ENCODE data around the gene RNF212B.

DNA sequence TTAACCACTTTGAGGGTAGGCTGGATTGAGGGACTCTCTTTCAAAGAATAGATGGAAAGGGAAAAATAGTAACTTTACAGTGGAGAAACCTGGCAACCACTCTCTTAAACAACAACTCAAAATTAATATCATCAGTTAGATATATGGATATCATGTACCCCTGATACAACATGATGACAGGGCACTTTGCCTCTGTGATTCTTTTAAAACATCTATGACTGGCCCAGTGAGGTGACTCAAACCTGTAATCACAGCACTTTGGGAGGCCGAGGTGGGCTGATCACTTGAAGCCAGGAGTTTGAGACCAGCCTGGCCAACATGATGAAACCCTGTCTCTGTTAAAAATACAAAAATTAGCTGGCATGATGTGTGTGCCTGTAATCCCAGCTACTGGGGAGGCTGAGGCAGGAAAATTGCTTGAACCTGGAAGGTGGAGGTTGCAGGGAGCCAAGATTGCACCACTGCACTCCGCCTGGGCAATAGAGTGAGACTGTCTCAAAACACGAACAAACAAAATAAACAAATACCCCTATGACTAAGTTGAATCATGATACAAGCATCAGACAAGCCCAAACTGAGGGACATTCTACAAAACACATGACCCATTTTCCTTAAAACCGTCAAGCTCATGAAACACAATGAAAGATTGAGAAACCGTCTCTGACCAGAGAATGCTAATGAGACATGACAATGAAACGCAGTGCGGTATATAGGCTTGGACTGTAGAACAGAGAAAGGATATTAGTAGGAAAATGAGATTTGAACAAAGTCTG is 27.9 kb upstream of the RNF212B start:
- no peak for TF ChIP-seq POLR2A (IDR thresholded peaks at IDR 0.05)
- TF ChIP-seq, protein P1, sequence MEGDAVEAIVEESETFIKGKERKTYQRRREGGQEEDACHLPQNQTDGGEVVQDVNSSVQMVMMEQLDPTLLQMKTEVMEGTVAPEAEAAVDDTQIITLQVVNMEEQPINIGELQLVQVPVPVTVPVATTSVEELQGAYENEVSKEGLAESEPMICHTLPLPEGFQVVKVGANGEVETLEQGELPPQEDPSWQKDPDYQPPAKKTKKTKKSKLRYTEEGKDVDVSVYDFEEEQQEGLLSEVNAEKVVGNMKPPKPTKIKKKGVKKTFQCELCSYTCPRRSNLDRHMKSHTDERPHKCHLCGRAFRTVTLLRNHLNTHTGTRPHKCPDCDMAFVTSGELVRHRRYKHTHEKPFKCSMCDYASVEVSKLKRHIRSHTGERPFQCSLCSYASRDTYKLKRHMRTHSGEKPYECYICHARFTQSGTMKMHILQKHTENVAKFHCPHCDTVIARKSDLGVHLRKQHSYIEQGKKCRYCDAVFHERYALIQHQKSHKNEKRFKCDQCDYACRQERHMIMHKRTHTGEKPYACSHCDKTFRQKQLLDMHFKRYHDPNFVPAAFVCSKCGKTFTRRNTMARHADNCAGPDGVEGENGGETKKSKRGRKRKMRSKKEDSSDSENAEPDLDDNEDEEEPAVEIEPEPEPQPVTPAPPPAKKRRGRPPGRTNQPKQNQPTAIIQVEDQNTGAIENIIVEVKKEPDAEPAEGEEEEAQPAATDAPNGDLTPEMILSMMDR (IDR thresholded peaks at IDR 0.05) = no peak
- no peak for TF ChIP-seq EP300 (IDR thresholded peaks at IDR 0.05)

Data from gastroesophageal sphincter (tissue), 3 donors.